GM19438 (cell line): ENCODE data around the gene KRTAP2-4.
"Not testable (repeated sequence)": the region's sequence is repeated elsewhere in the genome, so short reads cannot be mapped to it uniquely, and the experiment has no call there.

Experiments
- ATAC-seq: cut with Tn5 transposase; IDR thresholded peaks from one replicate; pipeline ENCODE4 v1.9.1; 2021; ENCODE audit warnings: low read depth; ENCODE audit not compliant: unreplicated experiment

Gene KRTAP2-4

DNA sequence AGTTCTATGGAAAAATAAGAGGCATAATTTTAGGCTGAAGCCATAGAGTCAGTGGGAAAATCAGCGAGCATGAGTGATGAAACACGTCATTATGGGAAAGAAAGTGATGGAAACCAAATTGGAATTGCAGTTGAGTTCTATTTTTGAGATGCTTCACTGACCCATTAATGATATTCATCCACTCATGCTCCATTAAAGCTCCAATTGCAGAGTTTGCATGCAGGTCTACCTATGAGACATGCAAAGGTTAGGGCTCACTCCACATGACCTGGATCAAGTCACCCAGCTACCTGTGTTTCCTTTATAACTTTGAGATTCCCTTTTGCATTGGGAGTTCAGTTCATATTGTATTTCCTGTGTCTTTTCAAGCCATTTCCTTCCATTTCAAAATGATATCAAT, 8.0 kb upstream of the KRTAP2-4 start:
- no peak for ATAC-seq

DNA sequence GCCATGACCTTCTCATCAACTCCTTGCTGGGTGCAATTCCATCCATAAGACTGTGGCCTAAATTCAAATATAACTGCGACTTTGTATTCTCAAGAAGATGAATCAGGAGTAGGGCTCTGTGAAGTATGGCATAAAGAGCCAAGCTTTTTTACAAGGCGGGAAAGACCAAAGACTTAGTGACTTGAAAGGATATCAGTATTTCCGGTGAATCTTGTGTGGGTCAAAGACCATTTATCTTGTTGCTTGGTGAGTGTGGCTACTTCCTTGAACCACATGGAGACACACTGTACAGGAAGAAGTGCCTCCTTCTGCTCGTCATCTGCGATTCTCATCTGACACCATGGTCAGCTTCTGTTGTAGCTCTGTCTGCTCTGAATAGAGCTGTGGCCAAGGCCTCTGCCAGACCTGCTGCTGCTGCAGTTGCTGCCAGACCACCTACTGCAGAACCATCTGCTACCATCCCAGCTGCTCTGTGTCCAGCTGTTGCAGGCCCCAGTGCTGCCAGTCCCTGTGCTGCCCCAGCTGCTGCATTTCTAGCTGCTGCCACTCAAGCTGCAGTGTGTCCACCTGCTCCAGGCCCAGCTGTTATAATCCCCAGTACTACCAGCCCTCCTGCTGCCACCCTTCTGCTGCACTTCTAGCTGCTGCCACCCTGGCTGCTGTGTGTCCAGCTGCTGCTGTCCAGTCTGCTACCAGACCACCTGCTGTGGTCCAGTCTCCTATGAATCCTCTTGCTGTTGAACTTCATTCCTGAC, 6.1 kb upstream of the KRTAP2-4 start:
- no peak for ATAC-seq

DNA sequence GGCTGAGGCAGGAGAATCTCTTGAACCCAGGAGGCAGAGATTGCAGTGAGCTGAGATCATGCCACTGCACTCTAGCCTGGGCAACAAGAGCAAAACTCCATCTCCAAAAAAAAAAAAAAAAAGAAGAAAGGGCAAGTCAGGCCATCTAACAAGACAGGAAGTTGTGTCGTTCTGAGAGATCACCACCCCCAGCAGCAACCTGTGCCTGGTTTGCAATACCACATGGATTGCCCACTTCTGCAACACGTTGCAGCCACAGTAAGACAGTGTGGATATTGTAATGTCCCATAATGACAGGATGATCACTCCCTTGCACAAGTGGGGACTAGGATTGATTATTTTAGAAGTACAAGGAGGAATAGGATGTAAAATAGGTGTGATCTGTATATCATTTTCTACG, 3.4 kb upstream of the KRTAP2-4 start:
- no peak for ATAC-seq

DNA sequence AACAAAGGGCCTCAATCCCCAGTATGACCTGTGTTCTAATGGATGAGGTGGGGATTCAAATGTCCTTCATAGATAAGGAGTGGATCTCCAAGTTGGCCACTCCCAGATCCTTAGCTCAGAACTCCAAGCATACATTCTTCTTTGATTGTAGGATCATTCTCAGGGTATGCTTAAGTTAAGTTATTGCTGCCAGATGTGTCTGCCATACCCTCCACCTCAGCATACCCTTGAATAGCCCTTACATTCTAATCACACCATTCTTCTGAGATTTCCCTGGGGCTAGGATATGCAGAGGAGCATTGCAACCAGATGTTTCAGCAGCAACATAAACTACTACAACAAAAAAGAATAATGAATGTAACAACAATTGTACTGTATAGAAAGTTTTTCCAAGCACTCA, 1.6 kb upstream of the KRTAP2-4 start:
- no peak for ATAC-seq

DNA sequence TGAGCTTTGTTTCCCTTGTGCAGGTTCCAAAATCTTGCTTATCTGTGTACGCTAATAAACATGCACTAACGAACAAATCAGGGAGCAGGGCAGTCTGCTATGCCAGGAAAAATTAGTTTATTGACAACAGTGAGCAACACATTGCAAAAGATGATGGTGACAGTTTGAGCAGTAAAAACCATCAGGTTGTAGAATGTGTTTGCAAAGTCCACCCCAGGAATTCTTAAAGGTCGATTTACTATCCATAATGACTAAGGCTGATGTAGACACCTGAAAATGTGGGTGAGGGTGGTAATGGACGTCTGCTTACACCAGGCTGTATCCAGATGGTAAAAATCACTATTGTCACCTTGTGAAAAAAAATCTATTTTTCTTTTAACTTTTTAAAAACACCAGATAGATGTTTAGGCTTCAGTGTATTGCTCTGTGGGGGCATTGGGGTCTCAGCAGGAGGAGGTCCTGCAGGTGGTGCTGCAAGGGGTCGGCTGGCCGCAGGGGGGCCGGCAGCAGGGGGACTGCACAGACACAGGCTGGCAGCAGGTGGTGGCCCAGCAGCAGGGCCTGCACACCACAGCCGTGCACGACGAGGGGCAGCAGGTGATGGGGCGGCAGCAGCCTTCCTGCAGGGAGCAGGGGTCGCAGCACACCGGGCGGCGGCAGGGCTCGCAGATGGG, 526 bp downstream of the KRTAP2-4 start:
- ATAC-seq = not testable (repeated sequence)

- ATAC-seq = no peak
These were observed 1.4 kb downstream of the KRTAP2-4 start for GRCh38 chr17:41064301-41064700.

GRCh38 chr17:41063449-41063848, 2.2 kb downstream of the KRTAP2-4 start:
- no peak for ATAC-seq

GRCh38 chr17:41061964-41062363, 3.7 kb downstream of the KRTAP2-4 start:
- no peak for ATAC-seq

GRCh38 chr17:41060052-41060604, 5.6 kb downstream of the KRTAP2-4 start, which contains the start of gene KRTAP2-3:
Gene KRTAP2-3 (minus strand): TSS chr17:41060114. CDS start chr17:41060050, 64 bp downstream.
- no peak for ATAC-seq

DNA sequence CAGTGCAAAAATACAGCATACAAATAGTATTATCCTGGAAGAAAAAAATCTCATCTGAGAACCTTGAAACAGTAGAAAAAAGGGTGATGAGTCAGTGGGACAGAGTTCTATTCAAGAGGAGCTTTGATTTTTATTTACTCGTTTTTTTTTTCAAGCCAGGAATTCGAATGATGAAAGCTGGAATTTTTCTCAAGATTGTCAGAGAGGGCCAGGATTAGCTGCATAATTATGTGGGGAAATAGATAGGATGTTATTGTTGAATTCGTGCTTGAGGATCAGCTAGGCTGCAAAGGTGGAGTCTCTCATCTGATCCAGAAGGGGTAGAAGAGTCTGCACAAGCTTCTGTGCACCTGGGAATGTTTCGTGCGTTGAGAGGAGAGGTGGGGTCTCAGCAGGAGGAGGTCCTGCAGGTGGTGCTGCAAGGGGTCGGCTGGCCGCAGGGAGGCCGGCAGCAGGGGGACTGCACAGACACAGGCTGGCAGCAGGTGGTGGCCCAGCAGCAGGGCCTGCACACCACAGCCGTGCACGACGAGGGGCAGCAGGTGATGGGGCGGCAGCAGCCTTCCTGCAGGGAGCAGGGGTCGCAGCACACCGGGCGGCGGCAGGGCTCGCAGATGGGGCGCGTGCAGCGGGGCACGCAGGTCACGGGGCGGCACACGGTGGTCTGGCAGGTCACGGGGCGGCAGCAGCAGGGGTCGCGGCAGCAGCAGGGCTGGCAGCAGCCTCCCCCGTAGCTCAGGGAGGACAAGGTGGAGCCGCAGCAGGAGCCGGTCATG, 6.2 kb downstream of the KRTAP2-4 start:
- not testable (repeated sequence) for ATAC-seq

DNA sequence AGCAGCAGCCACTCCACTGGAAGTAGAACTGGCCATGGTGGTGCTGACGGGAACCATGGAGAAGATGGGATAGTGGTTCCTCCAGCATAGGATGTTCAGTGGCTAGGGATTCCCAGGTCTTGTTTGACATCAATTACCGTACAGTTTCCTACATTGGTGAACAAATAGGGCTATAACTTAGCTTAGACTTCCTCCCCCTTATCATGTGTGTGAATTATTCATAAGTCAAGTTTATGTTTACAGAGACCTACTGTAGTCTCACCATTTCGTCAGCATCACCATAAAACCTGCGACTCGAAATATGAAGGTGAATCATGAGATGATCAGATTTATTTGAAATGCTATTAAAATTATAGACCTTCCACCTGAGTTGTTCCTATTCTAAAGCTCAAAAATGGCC, 6.9 kb downstream of the KRTAP2-4 start:
- no peak for ATAC-seq

DNA sequence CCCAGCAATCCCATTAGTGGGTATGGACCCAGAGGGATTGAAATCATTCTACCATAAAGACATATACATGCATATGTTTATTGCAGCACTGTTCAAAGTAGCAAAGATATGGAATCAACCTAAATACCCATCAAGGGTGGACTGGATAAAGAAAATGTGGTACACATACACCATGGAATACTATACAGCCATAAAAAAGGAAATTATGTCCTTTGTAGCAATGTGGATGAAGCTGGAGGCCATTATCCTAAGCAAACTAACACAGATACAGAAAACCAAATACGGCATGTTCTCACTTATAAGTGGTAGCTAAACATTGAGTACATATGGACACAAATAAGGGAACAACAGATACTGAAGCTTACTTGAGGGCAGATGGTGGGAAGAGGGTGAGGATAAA, 8.1 kb downstream of the KRTAP2-4 start:
- no peak for ATAC-seq

DNA sequence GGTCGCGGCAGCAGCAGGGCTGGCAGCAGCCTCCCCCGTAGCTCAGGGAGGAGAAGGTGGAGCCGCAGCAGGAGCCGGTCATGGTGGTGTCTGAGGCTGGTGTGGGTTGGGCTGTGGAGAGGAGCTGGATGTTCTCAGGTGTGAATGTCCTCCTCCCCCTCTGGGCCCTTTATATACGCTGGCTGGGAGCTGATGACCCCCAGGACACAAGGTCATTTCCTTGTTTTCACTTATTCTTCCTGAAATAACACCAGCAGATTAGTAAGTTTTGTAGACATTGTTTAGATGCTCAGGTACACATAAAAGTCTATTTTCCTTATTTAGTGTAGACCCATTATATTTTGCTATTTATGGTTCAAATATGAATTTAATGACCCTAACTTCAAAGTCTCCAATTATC, 10.5 kb downstream of the KRTAP2-4 start, which contains the start of gene KRTAP2-2:
KRTAP2-2 (minus strand) TSS at position 101 of the 400 bp plus-strand sequence; CDS start at position 82, 19 bp downstream.
- ATAC-seq = not testable (repeated sequence)

GRCh38 chr17:41054556-41054955, 11.1 kb downstream of the KRTAP2-4 start:
- not testable (repeated sequence) for ATAC-seq

DNA sequence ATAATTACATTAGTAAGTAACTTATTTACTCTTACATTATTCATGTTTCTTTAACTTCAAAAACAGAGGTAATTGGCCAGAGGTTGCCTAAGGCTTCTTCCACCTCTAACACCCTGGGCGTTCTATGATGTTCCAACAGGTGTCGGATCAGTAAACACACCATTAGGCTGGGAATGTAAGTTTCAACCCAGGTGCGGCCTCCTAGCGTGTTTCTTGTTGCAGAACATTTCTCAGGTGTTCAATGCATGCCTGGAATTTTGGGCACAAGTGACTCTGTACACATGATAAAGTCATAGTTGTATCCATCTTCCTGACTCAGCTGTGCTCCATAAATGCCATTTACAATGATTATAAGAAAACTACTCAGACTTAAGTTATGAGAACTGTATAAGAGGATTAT, 11.7 kb downstream of the KRTAP2-4 start:
- no peak for ATAC-seq

GRCh38 chr17:41052566-41052965, 13.1 kb downstream of the KRTAP2-4 start:
- ATAC-seq = no peak

DNA sequence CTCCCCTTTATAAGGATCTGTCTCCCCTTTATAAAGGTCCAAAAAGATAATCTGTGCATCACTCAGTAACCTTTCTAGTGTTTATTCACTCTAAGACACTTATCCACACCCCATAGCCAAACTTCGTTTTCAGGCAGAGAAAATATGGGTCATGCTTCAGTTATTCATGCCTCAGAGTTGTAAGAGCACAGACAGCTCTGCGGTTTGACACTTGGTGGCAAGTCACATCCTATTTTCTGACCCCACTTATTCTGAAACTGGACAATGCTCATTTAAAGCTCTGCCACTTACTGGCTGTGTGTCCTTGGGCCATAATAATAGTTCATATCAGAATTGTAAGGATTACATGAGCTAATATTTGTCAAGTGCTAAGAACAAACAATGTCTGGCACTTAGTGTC, 16.6 kb downstream of the KRTAP2-4 start:
- no peak for ATAC-seq

- ATAC-seq = no peak
These were observed 17.2 kb downstream of the KRTAP2-4 start for GRCh38 chr17:41048441-41048840.

- not testable (repeated sequence) for ATAC-seq
These were observed 18.8 kb downstream of the KRTAP2-4 start, which contains the start of gene KRTAP2-1 for GRCh38 chr17:41046735-41047465. Gene KRTAP2-1 (minus strand): TSS chr17:41047316. CDS start chr17:41047267, 49 bp downstream.

GRCh38 chr17:41042953-41043352, 22.7 kb downstream of the KRTAP2-4 start:
- ATAC-seq = no peak
